Right lobe of liver (tissue), 4 donors: ENCODE measurements around the gene DDIT4.

Experiments
- CTCF ChIP-seq, 4 donors: fragments of 200-600 bp in 3 of 4; fragments of 450-650 bp in 1 of 4; IDR thresholded peaks; one replicate each; pipeline versions ENCODE4 v1.5.1 to v1.8.0; 2016 to 2022; ENCODE audit warnings: antibody characterized with exemption in 4 of 4, mild to moderate bottlenecking in 2 of 4
- POLR2A ChIP-seq: fragments of 450-650 bp; IDR thresholded peaks from one replicate; pipeline ENCODE4 v1.6.1; 2017; ENCODE audit warnings: antibody characterized with exemption, mild to moderate bottlenecking
- donor health status: DM: no; HTN: no; CAD: no.
- donor health status: DM: no; HTN: no; CAD: no.
- donor health status: DM: no; HTN: yes; CAD: no.

GRCh38 chr10:72272689-72273409 is 875 bp upstream of the DDIT4 start:
- TF ChIP-seq POLR2A (peak; percentile 78), CTCF (IDR thresholded peaks at IDR 0.05) (no peak)
